Prostate gland (tissue), 2 donors: Measurements from ENCODE around the gene ZNF396.

ENCODE experiments used
- CTCF ChIP-seq, 4 experiments: fragments of 200-600 bp in 2 of 4; fragments of 450-650 bp in 2 of 4; sonication (generic) in 2 of 4; IDR thresholded peaks; 1 replicate in 3 of 4; 2 replicates in 1 of 4; pipeline ENCODE4 v1.5.1; 2016 to 2019; ENCODE audit warnings: antibody characterized with exemption in 4 of 4, mild to moderate bottlenecking in 2 of 4, moderate library complexity in 2 of 4
- POLR2A ChIP-seq: fragments of 450-650 bp; IDR thresholded peaks from one replicate; pipeline ENCODE4 v1.6.1; 2016; ENCODE audit warnings: antibody characterized with exemption, mild to moderate bottlenecking
- POLR2AphosphoS5 ChIP-seq: sonication (generic); formaldehyde crosslinking; IDR thresholded peaks from one replicate; pipeline ENCODE4 v1.6.1; 2017; ENCODE audit warnings: antibody characterized with exemption

DNA sequence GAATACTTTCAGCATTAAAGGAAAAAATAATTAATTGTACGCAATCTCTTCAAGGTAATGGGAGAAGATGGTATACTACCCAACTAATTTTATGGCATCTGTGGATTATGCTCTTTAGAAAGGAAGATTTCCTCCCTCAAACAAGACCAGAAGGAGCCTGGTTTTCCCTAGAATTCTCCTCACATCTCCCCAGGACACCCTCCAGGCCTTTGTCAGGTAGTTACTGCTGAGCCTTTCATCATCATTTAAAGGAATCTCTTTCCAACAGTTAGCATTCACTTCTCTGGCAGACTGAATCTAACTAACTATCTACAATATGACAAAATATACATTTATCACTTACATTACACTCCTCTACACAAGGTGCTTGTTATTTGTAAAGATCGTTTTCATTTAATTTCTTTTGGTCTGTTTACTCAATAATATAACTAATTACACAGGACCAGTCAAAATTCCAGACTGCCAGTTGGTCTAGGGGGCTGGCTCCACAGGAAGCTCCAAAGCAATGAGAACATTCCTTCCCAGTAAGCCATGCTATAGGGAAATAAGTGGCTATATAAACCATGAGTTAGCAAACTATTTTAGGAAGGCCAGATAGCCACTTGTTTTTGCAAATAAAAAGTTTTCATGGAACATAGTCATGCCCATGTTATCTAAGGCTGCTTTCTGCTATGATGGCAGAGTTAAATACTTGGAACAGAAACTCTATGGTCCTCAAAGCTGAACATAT, 52.0 kb downstream of the ZNF396 start:
- TF ChIP-seq CTCF (IDR thresholded peaks at IDR 0.05) = no peak
- TF ChIP-seq POLR2AphosphoS5 = no peak
- no peak for TF ChIP-seq POLR2A
